Measurements from ENCODE around the gene SNX18.

DNA sequence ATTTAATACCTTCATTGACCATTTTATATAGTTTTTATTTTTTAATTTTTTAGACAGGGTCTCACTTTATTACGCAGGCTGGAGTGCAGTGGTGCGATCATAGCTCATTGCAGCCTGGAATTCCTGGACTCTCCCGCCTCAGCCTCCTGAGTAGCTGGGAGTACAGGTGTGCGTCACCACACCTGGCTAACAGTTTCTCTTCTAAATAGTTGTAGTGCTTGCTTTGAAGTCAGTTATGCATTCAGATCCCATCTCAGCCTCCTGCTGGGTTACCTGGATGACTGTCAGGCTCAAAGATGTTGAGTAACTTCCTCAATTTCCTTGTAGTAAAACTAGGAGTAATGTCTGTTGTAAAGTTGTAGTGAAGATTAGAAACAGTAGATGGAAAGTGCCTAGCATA, 21.4 kb downstream of the SNX18 start:
- TF ChIP-seq, protein P1, sequence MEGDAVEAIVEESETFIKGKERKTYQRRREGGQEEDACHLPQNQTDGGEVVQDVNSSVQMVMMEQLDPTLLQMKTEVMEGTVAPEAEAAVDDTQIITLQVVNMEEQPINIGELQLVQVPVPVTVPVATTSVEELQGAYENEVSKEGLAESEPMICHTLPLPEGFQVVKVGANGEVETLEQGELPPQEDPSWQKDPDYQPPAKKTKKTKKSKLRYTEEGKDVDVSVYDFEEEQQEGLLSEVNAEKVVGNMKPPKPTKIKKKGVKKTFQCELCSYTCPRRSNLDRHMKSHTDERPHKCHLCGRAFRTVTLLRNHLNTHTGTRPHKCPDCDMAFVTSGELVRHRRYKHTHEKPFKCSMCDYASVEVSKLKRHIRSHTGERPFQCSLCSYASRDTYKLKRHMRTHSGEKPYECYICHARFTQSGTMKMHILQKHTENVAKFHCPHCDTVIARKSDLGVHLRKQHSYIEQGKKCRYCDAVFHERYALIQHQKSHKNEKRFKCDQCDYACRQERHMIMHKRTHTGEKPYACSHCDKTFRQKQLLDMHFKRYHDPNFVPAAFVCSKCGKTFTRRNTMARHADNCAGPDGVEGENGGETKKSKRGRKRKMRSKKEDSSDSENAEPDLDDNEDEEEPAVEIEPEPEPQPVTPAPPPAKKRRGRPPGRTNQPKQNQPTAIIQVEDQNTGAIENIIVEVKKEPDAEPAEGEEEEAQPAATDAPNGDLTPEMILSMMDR (conservative IDR thresholded peaks at IDR 0.05; ENCODE audit: low read length), result no peak
- no peak for TF ChIP-seq EZH2phosphoT487 (IDR thresholded peaks at IDR 0.05; ENCODE audit: borderline replicate concordance, low read depth, low read length)
